Colonic mucosa (tissue), 4 donors: ENCODE results near the gene FOXP4. TPM values are rescaled to one million over a fixed set of nuclear protein-coding genes. Genes with fewer than 3 reads are reported as not detected.
A peak's percentile ranks its signal among the peaks of the same experiment; 100 is the strongest.

Experiments
- DNase-seq: peaks from one replicate; pipeline ENCODE4 v3.0.0-alpha.2; 2020
- H3K27ac ChIP-seq: fragments of 200-600 bp; one replicate; pipeline ENCODE4 v1.8.0; 2021
- H3K27me3 ChIP-seq: fragments of 200-600 bp; one replicate; pipeline ENCODE4 v1.8.0; 2021
- H3K36me3 ChIP-seq: fragments of 200-600 bp; one replicate; pipeline ENCODE4 v1.8.0; 2021
- H3K4me1 ChIP-seq: fragments of 200-600 bp; one replicate; pipeline ENCODE4 v1.8.0; 2021; ENCODE audit warnings: mild to moderate bottlenecking
- H3K4me3 ChIP-seq: fragments of 200-600 bp; one replicate; pipeline ENCODE4 v1.8.0; 2021
- H3K9ac ChIP-seq, 2 donors: one replicate each; pipeline ENCODE4 v1.7.0; 2013; ENCODE audit warnings: control low read depth in 2 of 2, low read depth in 2 of 2, low read length in 2 of 2
- H3K9me3 ChIP-seq: fragments of 200-600 bp; one replicate; pipeline ENCODE4 v1.8.0; 2021
- CTCF ChIP-seq: fragments of 200-600 bp; IDR thresholded peaks from one replicate; pipeline ENCODE4 v1.8.0; 2022; ENCODE audit warnings: antibody characterized with exemption, mild to moderate bottlenecking
- intact Hi-C: fragments of 100-400 bp; cut with DNase I; formaldehyde crosslinking; loops from one replicate; pipeline ENCODE4 v1.14.1; 2022
- total RNA-seq, 2 donors: library from RNA; stranded (reverse); fragmentation: NEBNext Ultra II Directional in 1 of 2; extraction: Animal tissue kit (Norgen Biotek cat#: 25700) in 1 of 2; gene quantifications; one replicate each; pipeline ENCODE4 v1.2.1, GENCODE V29; 2021
- donor health status: healthy.
- donor health status: DM: no; HTN: no; CAD: no.
- donor health status: DM: no; HTN: no; CAD: no.

The FOXP4 gene
- total RNA-seq, 2 donors from 2014 or later = 33.6 to 50.4 TPM

GRCh38 chr6:41575598-41575997, 29.4 kb downstream of the FOXP4 start:
- intact Hi-C loops = no loop called here
- Histone ChIP-seq H3K36me3 (no peaks in the 10 kb centered on the region), H3K4me3 (no peak overlapping the region), H3K27ac (no peak overlapping the region), H3K4me1 (peaks cover 15% of the 10 kb centered on the region), H3K9me3 (no peaks in the 10 kb centered on the region), H3K27me3 (no peaks in the 10 kb centered on the region), H3K9ac (no peak overlapping the region)
- no peak for DNase-seq
- TF ChIP-seq CTCF = no peak

GRCh38 chr6:41576667-41577066, 30.5 kb downstream of the FOXP4 start:
- H3K9me3 ChIP-seq = no peaks in the 10 kb centered on the region
- H3K27me3 ChIP-seq = no peaks in the 10 kb centered on the region
- no peak overlapping the region for H3K9ac ChIP-seq
- no peak overlapping the region for H3K27ac ChIP-seq
- no peak for TF ChIP-seq CTCF
- H3K4me3 ChIP-seq = no peak overlapping the region
- H3K36me3 ChIP-seq = no peaks in the 10 kb centered on the region
- intact Hi-C loops = no loop called here
- DNase-seq = no peak
- peaks cover 15% of the 10 kb centered on the region for H3K4me1 ChIP-seq

- Histone ChIP-seq H3K36me3 (no peaks in the 10 kb centered on the region), H3K27ac (peak overlapping the region; percentile 55), H3K4me3 (no peak overlapping the region), H3K4me1 (peaks cover 15% of the 10 kb centered on the region), H3K27me3 (no peaks in the 10 kb centered on the region), H3K9ac (peak overlapping the region in 1 of 2 donors; percentile 28), H3K9me3 (no peaks in the 10 kb centered on the region)
- DNase-seq = peak; percentile 37
- TF ChIP-seq CTCF = no peak
- intact Hi-C loops = no loop called here
These were observed 31.4 kb downstream of the FOXP4 start for GRCh38 chr6:41577356-41578216.

- Histone ChIP-seq H3K27ac (peak overlapping the region; percentile 55), H3K9me3 (no peaks in the 10 kb centered on the region), H3K9ac (peak overlapping the region in 1 of 2 donors; percentile 28), H3K4me3 (no peak overlapping the region), H3K27me3 (no peaks in the 10 kb centered on the region), H3K36me3 (no peaks in the 10 kb centered on the region), H3K4me1 (peaks cover 15% of the 10 kb centered on the region)
- DNase-seq = no peak
- intact Hi-C loops = no loop called here
- no peak for TF ChIP-seq CTCF
These were observed 32.3 kb downstream of the FOXP4 start for GRCh38 chr6:41578217-41579087.

- Histone ChIP-seq H3K36me3 (no peaks in the 10 kb centered on the region), H3K9ac (no peak overlapping the region), H3K27me3 (no peaks in the 10 kb centered on the region), H3K9me3 (no peaks in the 10 kb centered on the region), H3K4me3 (no peak overlapping the region), H3K4me1 (peaks cover 15% of the 10 kb centered on the region), H3K27ac (peak overlapping the region; percentile 55)
- TF ChIP-seq CTCF = no peak
- intact Hi-C loops = no loop called here
- DNase-seq = peak; percentile 82
These were observed 33.0 kb downstream of the FOXP4 start for GRCh38 chr6:41579088-41579610.
